Measurements from ENCODE around the gene RAI14. TPM values are rescaled to one million over a fixed set of nuclear protein-coding genes. Genes with fewer than 3 reads are reported as not detected.

Gene RAI14
- total and polyA plus RNA-seq, 2 donors (not counting 3 experiments of a cell fraction or from before 2014, with no cell fraction given), result 114 to 369 TPM

GRCh38 chr5:34789639-34790038 lies 133.5 kb downstream of the RAI14 start:
- Histone ChIP-seq H2AFZ (ENCODE audit: low read depth, low read length) (no peak overlapping the region), H3K79me2 (ENCODE audit: control insufficient read depth, insufficient read depth, low read length) (peaks cover 56% of the 10 kb centered on the region), H3K9me1 (replicated peaks; ENCODE audit: control insufficient read depth, extremely low read depth, insufficient read depth, low read length) (no peaks in the 10 kb centered on the region), H4K20me1 (replicated peaks; ENCODE audit: control insufficient read depth, extremely low read depth, insufficient read depth, low read length) (no peaks in the 10 kb centered on the region), H3K9ac (replicated peaks; ENCODE audit: extremely low read depth, insufficient read depth, low read length) (no peak overlapping the region), H3K4me2 (ENCODE audit: insufficient read depth, low read length) (peak overlapping the region; percentile 31), H3K4me1 (ENCODE audit: control insufficient read depth, extremely low read depth, insufficient read depth, low read length) (peaks cover 46% of the 10 kb centered on the region), H3K27ac (ENCODE audit: insufficient read depth, low read depth, low read length) (peak overlapping the region; percentile 81), H3K27me3 (ENCODE audit: control insufficient read depth in 2 of 2, insufficient read depth in 2 of 2, low read length in 2 of 2) (no peaks in the 10 kb centered on the region), H3K36me3 (ENCODE audit: control insufficient read depth in 2 of 2, extremely low read depth in 1 of 2, insufficient read depth in 2 of 2, low read length in 2 of 2) (no peaks in the 10 kb centered on the region), H3K4me3 (replicated peaks in 1 of 3; ENCODE audit: insufficient read depth in 1 of 3, low read depth in 1 of 3, low read length in 3 of 3) (no peak overlapping the region), H3K9me3 (replicated peaks; ENCODE audit: control insufficient read depth, insufficient read depth, low read length) (no peaks in the 10 kb centered on the region)
- dilution Hi-C loops (cut with MboI; ENCODE audit: extremely low pct_ligation_motif_present, low sequenced_read_pairs) (no loop called here), intact Hi-C loops (cut with micrococcal nuclease) (loop anchor here (2.0 to 5.0 kb wide), 5 partner anchors 73 to 302 kb away; partner anchors contain the start of gene RAI14)
- BruUV-seq (replicated peaks), result no TSS peak
- TF ChIP-seq MYC (IDR thresholded peaks at IDR 0.05; ENCODE audit: low read depth, low read length), result no peak
- FAIRE-seq (no peak), DNase-seq (ENCODE audit: low read depth, low spot score) (no peak)
- ChIA-PET POLR2A (no interaction called here), CTCF (interaction anchor here (0.9 to 1.2 kb wide), 3 partner anchors 29 to 291 kb away, joined by 3 read pairs; no protein-coding TSS in a partner anchor)

GRCh38 chr5:34790069-34790468 lies 133.9 kb downstream of the RAI14 start:
- H3K36me3 ChIP-seq (ENCODE audit: control insufficient read depth in 2 of 2, extremely low read depth in 1 of 2, insufficient read depth in 2 of 2, low read length in 2 of 2), result peaks cover 0 to 2% of the 10 kb centered on the region in 2 experiments
- intact Hi-C loops (cut with micrococcal nuclease), result no loop called here
- dilution Hi-C loops (cut with MboI; ENCODE audit: extremely low pct_ligation_motif_present, low sequenced_read_pairs), result no loop called here
- FAIRE-seq, result no peak
- TF ChIP-seq FOS (IDR thresholded peaks at IDR 0.05; ENCODE audit: borderline replicate concordance, insufficient read depth, low read length) (no peak), POLR2A (IDR thresholded peaks at IDR 0.05; ENCODE audit: low read depth, low read length) (no peak), CTCF (IDR thresholded peaks at IDR 0.05; ENCODE audit: extremely low read depth in 1 of 2, insufficient read depth in 1 of 2, low read depth in 1 of 2, low read length in 2 of 2) (no peak), MAX (IDR thresholded peaks at IDR 0.05; ENCODE audit: insufficient read depth, insufficient read length) (no peak), EZH2 (IDR thresholded peaks at IDR 0.05; ENCODE audit: borderline replicate concordance, low read depth, low read length, severe bottlenecking) (no peak), MYC (IDR thresholded peaks at IDR 0.05; ENCODE audit: low read depth, low read length) (no peak), POLR2AphosphoS5 (IDR thresholded peaks at IDR 0.05; ENCODE audit: insufficient read depth, low read depth, low read length) (no peak), GATA2 (IDR thresholded peaks at IDR 0.05; ENCODE audit: insufficient read depth, insufficient read length, low read depth, low read length) (no peak), JUN (IDR thresholded peaks at IDR 0.05; ENCODE audit: borderline replicate concordance, insufficient read depth, insufficient read length, low read depth) (no peak)
- peak overlapping the region; percentile 31 for H3K4me2 ChIP-seq (ENCODE audit: insufficient read depth, low read length)
- H3K9me3 ChIP-seq (replicated peaks; ENCODE audit: control insufficient read depth, insufficient read depth, low read length), result no peaks in the 10 kb centered on the region
- no peak overlapping the region for H3K9ac ChIP-seq (replicated peaks; ENCODE audit: extremely low read depth, insufficient read depth, low read length)
- no peaks in the 10 kb centered on the region for H3K9me1 ChIP-seq (replicated peaks; ENCODE audit: control insufficient read depth, extremely low read depth, insufficient read depth, low read length)
- H3K4me3 ChIP-seq (replicated peaks in 1 of 3; ENCODE audit: insufficient read depth in 1 of 3, low read depth in 1 of 3, low read length in 3 of 3), result no peak overlapping the region
- no peaks in the 10 kb centered on the region for H3K27me3 ChIP-seq (ENCODE audit: control insufficient read depth in 2 of 2, insufficient read depth in 2 of 2, low read length in 2 of 2)
- no peaks in the 10 kb centered on the region for H4K20me1 ChIP-seq (replicated peaks; ENCODE audit: control insufficient read depth, extremely low read depth, insufficient read depth, low read length)
- H3K79me2 ChIP-seq (ENCODE audit: control insufficient read depth, insufficient read depth, low read length), result peaks cover 60% of the 10 kb centered on the region
- H3K27ac ChIP-seq (ENCODE audit: insufficient read depth, low read depth, low read length), result peak overlapping the region; percentile 81
- H2AFZ ChIP-seq (ENCODE audit: low read depth, low read length), result no peak overlapping the region
- CTCF ChIA-PET, result interaction anchor here (0.9 to 1.2 kb wide), 3 partner anchors 29 to 291 kb away, joined by 3 read pairs; no protein-coding TSS in a partner anchor
- DNase-seq (ENCODE audit: low read depth, low spot score), result peak; percentile 26
- POLR2A ChIA-PET, result no interaction called here
- no TSS peak for BruUV-seq (replicated peaks)
- H3K4me1 ChIP-seq (ENCODE audit: control insufficient read depth, extremely low read depth, insufficient read depth, low read length), result peaks cover 46% of the 10 kb centered on the region

Measured in endothelial cell of umbilical vein (primary cell).